NCI-H146 (cell line): Measurements from ENCODE around the gene NRF1.
A peak's percentile ranks its signal among the peaks of the same experiment; 100 is the strongest.
"Not testable (repeated sequence)": the region's sequence is repeated elsewhere in the genome, so short reads cannot be mapped to it uniquely, and the experiment has no call there.

Experiments used
- DNase-seq: peaks from one replicate; lab custom pipeline; 2025; lab: John Stamatoyannopoulos, UW

Gene NRF1

GRCh38 chr7:129607471-129608120, 3.9 kb upstream of the NRF1 start:
- peak; percentile 39 for DNase-seq

- no peak for DNase-seq
These were observed 1.9 kb upstream of the NRF1 start for GRCh38 chr7:129609666-129610065.

- peak; percentile 57 for DNase-seq
These were observed 743 bp upstream of the NRF1 start for GRCh38 chr7:129610709-129611245.

GRCh38 chr7:129612112-129613015, 844 bp downstream of the NRF1 start:
- peak; percentile 57 for DNase-seq

GRCh38 chr7:129613016-129613337, 1.5 kb downstream of the NRF1 start:
- DNase-seq, result no peak

GRCh38 chr7:129615018-129615417, 3.5 kb downstream of the NRF1 start:
- no peak for DNase-seq

GRCh38 chr7:129616530-129616929, 5.0 kb downstream of the NRF1 start:
- DNase-seq, result no peak

- DNase-seq, result no peak
These were observed 5.7 kb downstream of the NRF1 start for GRCh38 chr7:129617178-129617577.

GRCh38 chr7:129617652-129618051, 6.1 kb downstream of the NRF1 start:
- no peak for DNase-seq

GRCh38 chr7:129626896-129627295, 15.4 kb downstream of the NRF1 start:
- DNase-seq, result no peak

GRCh38 chr7:129630341-129630740, 18.8 kb downstream of the NRF1 start:
- no peak for DNase-seq

GRCh38 chr7:129634361-129635034, 23.0 kb downstream of the NRF1 start:
- peak; percentile 18 for DNase-seq

- DNase-seq, result peak; percentile 71
These were observed 23.9 kb downstream of the NRF1 start for GRCh38 chr7:129635300-129636029.

- DNase-seq, result not testable (repeated sequence)
These were observed 24.6 kb downstream of the NRF1 start for GRCh38 chr7:129636030-129636550.

GRCh38 chr7:129636641-129637040, 25.1 kb downstream of the NRF1 start:
- DNase-seq, result no peak

- DNase-seq, result no peak
These were observed 28.9 kb downstream of the NRF1 start for GRCh38 chr7:129640400-129640799.

- DNase-seq, result no peak
These were observed 31.5 kb downstream of the NRF1 start for GRCh38 chr7:129642871-129643549.

GRCh38 chr7:129643550-129644170, 32.1 kb downstream of the NRF1 start:
- no peak for DNase-seq

GRCh38 chr7:129644634-129645230, 33.2 kb downstream of the NRF1 start:
- peak; percentile 50 for DNase-seq

GRCh38 chr7:129646369-129647021, 35.0 kb downstream of the NRF1 start:
- DNase-seq, result no peak
